Spleen (tissue), 11 donors: ENCODE results near the gene SSBP3. TPM values are rescaled to one million over a fixed set of nuclear protein-coding genes. Genes with fewer than 3 reads are reported as not detected.

Experiments used
- DNase-seq: peaks from one replicate; pipeline ENCODE4 v3.0.0-alpha.2; 2020
- H3K27ac ChIP-seq, 8 donors: fragments of 200-600 bp; sonication (generic) in 7 of 8; 1 replicate in 4 of 8; 2 replicates in 4 of 8; pipeline versions ENCODE4 v1.5.0 to v1.8.0; 2016 to 2021; ENCODE audit warnings: inconsistent platforms in 4 of 8, mild to moderate bottlenecking in 4 of 8, moderate library complexity in 1 of 8
- H3K27me3 ChIP-seq, 7 donors: fragments of 200-600 bp; sonication (generic) in 6 of 7; replicated peaks in 1 of 7; 1 replicate in 4 of 7; 2 replicates in 3 of 7; pipeline versions ENCODE4 v1.5.0 to v1.8.0; 2016 to 2021; ENCODE audit warnings: inconsistent platforms in 3 of 7, mild to moderate bottlenecking in 1 of 7
- H3K36me3 ChIP-seq, 6 donors: fragments of 200-600 bp; sonication (generic) in 5 of 6; 1 replicate in 4 of 6; 2 replicates in 2 of 6; pipeline versions ENCODE4 v1.5.0 to v1.8.0; 2016 to 2021; ENCODE audit warnings: inconsistent platforms in 2 of 6
- H3K4me1 ChIP-seq, 6 donors: fragments of 200-600 bp; sonication (generic) in 5 of 6; 1 replicate in 3 of 6; 2 replicates in 3 of 6; pipeline versions ENCODE4 v1.5.0 to v1.8.0; 2016 to 2021; ENCODE audit warnings: inconsistent platforms in 3 of 6
- H3K4me3 ChIP-seq, 8 donors: fragments of 200-600 bp; sonication (generic) in 7 of 8; 1 replicate in 4 of 8; 2 replicates in 4 of 8; pipeline versions ENCODE4 v1.5.0 to v1.8.0; 2016 to 2021; ENCODE audit warnings: inconsistent platforms in 4 of 8, mild to moderate bottlenecking in 4 of 8, moderate library complexity in 2 of 8
- H3K9me3 ChIP-seq, 8 donors: fragments of 200-600 bp; sonication (generic) in 7 of 8; 1 replicate in 4 of 8; 2 replicates in 4 of 8; pipeline versions ENCODE4 v1.5.0 to v1.8.0; 2016 to 2021; ENCODE audit warnings: inconsistent platforms in 4 of 8
- POLR2A ChIP-seq, 3 donors: fragments of 450-650 bp; IDR thresholded peaks; one replicate each; pipeline ENCODE4 v1.5.1; 2017; ENCODE audit warnings: antibody characterized with exemption in 3 of 3, mild to moderate bottlenecking in 1 of 3
- POLR2AphosphoS5 ChIP-seq, 3 donors: sonication (generic); formaldehyde crosslinking; IDR thresholded peaks; one replicate each; pipeline ENCODE4 v1.5.1; 2017; ENCODE audit warnings: antibody characterized with exemption in 3 of 3
- WGBS, 5 donors: extraction: QIAGEN DNeasy Blood & Tissue Kit in 3 of 5; methylation state at CpG; one replicate each; pipeline versions ENCODE4 v1.1.5 to v1.1.7; 2013 to 2018; 5-methylcytosine and 5-hydroxymethylcytosine counted together
- intact Hi-C: fragments of 100-400 bp; cut with DNase I; formaldehyde crosslinking; loops from one replicate; pipeline ENCODE4 v1.15.0; 2023; ENCODE audit warnings: low total_unique reads
- polyA plus RNA-seq, 3 donors: library from polyadenylated mRNA; stranded (reverse); fragments of 200-250 nt; gene quantifications; one replicate each; pipeline ENCODE4 v1.2.1, GENCODE V29; 2013
- total RNA-seq, 7 donors: library from RNA; depleted of rRNA in 3 of 7; stranded (reverse); fragments of >200 nt in 3 of 7; fragmentation: NEBNext Ultra II Directional in 4 of 7; extraction: Animal tissue kit (Norgen Biotek cat#: 25700) in 4 of 7; gene quantifications; one replicate each; pipeline versions ENCODE4 v1.1.0 to v1.2.1, GENCODE V29; 2016 to 2021
- TF ChIP-seq, protein P1 (sequence below), 11 experiments: fragments of 200-600 bp in 7 of 11; fragments of 450-650 bp in 4 of 11; sonication (generic) in 4 of 11; IDR thresholded peaks in 8 of 11; conservative IDR thresholded peaks in 3 of 11; 1 replicate in 7 of 11; 2 replicates in 4 of 11; pipeline versions ENCODE4 v1.4.0 to v1.8.0; 2016 to 2021; ENCODE audit warnings: antibody characterized with exemption in 11 of 11, inconsistent platforms in 4 of 11, mild to moderate bottlenecking in 1 of 11
- donor health status: healthy with polysubstance abuse.
- donor health status: DM: no; HTN: no; CAD: no; lungs with moderate emphysema.
- donor health status: DM: no; HTN: no; CAD: no.
- donor health status: Bipolar disorder and iron deficiency.
- donor health status: healthy.
- donor health status: DM: no; HTN: no; CAD: no.
- donor health status: DM: yes; HTN: yes; CAD: no.

Gene SSBP3
- total and polyA plus RNA-seq, 10 donors, result 14.4 to 73.5 (median 26.3) TPM

DNA sequence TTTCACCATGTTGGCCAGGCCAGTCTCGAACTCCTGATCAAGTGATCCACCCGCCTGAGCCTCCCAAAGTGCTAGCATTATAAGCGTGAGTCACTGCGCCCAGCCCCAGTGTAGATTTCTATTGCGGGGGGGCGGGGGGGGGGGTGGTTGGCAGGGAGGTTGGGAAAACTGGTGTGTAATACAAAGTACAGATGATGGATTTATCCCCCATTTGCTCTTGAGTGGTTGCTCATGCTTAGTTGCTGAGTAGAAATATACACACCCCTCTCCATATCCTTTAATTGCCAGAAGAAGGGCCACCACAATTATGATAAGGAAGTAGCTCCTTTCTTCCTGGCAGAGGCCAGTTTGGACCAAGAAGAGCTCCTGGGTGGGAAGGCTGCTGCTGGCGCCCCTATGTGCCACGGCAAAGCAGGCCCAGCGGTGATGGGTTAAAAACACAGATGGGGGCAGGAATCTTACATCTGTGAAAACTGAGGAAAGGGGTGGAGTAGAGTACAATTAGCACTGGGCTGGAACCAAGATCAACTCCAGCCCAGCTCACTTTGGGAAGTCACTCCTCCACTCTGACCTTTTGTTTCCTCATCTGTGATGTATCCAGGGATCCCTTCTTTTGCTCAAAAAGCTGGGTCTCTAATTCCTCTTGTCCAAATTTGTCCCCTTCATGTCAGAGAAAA lies 151.0 kb downstream of the SSBP3 start:
- H3K36me3 ChIP-seq, result peaks cover 0 to 29% (median 0%) of the 10 kb centered on the region in 6 donors
- H3K27me3 ChIP-seq, result no peaks in the 10 kb centered on the region
- H3K9me3 ChIP-seq, result no peaks in the 10 kb centered on the region
- TF ChIP-seq POLR2AphosphoS5 (IDR thresholded peaks at IDR 0.05) (no peak), POLR2A (IDR thresholded peaks at IDR 0.05) (no peak)
- TF ChIP-seq, protein P1, sequence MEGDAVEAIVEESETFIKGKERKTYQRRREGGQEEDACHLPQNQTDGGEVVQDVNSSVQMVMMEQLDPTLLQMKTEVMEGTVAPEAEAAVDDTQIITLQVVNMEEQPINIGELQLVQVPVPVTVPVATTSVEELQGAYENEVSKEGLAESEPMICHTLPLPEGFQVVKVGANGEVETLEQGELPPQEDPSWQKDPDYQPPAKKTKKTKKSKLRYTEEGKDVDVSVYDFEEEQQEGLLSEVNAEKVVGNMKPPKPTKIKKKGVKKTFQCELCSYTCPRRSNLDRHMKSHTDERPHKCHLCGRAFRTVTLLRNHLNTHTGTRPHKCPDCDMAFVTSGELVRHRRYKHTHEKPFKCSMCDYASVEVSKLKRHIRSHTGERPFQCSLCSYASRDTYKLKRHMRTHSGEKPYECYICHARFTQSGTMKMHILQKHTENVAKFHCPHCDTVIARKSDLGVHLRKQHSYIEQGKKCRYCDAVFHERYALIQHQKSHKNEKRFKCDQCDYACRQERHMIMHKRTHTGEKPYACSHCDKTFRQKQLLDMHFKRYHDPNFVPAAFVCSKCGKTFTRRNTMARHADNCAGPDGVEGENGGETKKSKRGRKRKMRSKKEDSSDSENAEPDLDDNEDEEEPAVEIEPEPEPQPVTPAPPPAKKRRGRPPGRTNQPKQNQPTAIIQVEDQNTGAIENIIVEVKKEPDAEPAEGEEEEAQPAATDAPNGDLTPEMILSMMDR (IDR thresholded peaks at IDR 0.05 in 8 of 11, conservative IDR thresholded peaks at IDR 0.05 in 3 of 11), result no peak
- intact Hi-C loops, result no loop called here
- no peak overlapping the region for H3K4me3 ChIP-seq
- H3K27ac ChIP-seq, result no peak overlapping the region
- H3K4me1 ChIP-seq, result peaks cover 0 to 49% (median 23%) of the 10 kb centered on the region in 6 donors
- WGBS, 5 donors, result 88 to 99% (median 93%) methylated on average over 9 of the region's 9 CpGs
- DNase-seq, result no peak

DNA sequence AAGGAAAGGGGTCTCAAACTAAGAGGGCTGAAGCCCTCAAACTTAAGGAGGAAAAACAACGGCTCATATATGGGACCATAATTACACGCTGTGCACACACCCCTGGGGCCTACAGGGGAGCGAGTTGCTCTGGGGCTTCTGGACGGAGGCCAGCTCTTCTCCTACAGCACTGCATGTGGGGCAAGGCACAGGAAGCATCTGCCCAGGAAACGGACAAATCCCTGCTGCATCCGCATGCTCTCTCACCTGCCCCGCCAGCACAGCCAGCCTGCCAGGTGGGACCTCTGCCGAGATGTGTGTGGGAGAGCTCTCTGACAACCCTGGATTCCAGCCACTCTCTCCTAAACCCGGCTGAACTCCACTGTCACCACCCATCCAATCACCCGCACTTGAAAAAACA lies 152.1 kb downstream of the SSBP3 start:
- no peak overlapping the region for H3K4me3 ChIP-seq
- DNase-seq, result no peak

DNA sequence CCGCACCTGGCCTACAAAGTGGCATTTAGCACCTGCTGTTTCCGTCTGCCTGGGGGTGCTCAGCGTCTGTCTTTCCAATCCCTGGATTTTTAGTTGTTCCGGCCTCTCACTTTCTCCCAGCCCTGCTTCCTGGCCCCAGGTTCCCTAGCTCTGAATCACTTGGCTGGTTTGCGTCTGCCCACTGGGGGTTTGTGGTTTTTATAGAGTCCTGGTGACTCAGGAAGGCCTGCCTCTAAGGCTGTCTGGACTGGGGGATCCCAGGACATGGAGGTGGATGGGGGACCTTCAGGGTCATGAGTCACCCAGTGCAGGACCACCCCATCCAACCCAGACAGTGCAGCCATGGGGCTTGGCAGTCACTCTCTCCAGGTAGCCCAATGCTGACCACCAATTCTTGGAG lies 152.7 kb downstream of the SSBP3 start:
- no peak for TF ChIP-seq POLR2A (IDR thresholded peaks at IDR 0.05)
- TF ChIP-seq, protein P1 (IDR thresholded peaks at IDR 0.05 in 8 of 11, conservative IDR thresholded peaks at IDR 0.05 in 3 of 11), result no peak
- TF ChIP-seq POLR2AphosphoS5 (IDR thresholded peaks at IDR 0.05), result no peak

More for the DNA sequence above, 152.1 kb downstream of the SSBP3 start:
- WGBS, 5 donors, result 27 to 42% (median 37%) methylated on average over 8 to 10 of the region's 10 CpGs
- Histone ChIP-seq H3K4me1 (peaks cover 0 to 55% (median 27%) of the 10 kb centered on the region in 6 donors), H3K27ac (no peak overlapping the region), H3K27me3 (no peaks in the 10 kb centered on the region), H3K9me3 (no peaks in the 10 kb centered on the region), H3K36me3 (peaks cover 0 to 30% (median 0%) of the 10 kb centered on the region in 6 donors)
- TF ChIP-seq, protein P1 (IDR thresholded peaks at IDR 0.05 in 8 of 11, conservative IDR thresholded peaks at IDR 0.05 in 3 of 11), result no peak
- peak; percentile 57 to 65 (median 64) for TF ChIP-seq POLR2AphosphoS5 (IDR thresholded peaks at IDR 0.05)
- intact Hi-C loops, result no loop called here

DNA sequence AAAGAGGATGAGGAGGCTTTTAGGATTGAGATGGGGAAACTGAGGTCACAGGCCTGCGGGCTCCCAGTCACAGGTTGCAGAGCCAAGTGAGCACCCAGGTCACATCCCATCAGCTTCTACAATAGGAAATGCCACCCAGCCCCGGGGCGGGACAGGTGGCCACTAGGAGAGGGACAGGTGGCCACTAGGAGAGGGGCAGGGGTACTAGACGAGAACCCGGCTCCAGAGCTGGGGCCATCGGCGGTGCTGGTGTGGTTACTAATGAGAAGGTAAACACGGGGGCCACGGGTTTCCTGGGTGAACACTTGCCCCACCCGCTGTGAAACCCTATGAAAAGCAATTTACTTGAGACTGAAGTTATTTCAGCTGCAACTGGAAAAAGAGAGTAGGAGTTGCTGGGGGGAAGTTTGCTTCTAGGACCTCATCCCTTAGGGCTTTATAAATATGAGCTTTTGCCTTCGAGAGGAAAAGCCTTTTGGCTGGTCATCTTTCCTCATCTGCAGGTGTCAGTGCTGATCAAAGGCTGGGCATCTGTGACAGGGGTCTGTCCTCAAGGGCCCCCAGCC lies 153.7 kb downstream of the SSBP3 start:
- no peaks in the 10 kb centered on the region for H3K9me3 ChIP-seq
- peaks cover 0 to 45% (median 0%) of the 10 kb centered on the region in 6 donors for H3K36me3 ChIP-seq
- H3K4me1 ChIP-seq, result peaks cover 0 to 52% (median 25%) of the 10 kb centered on the region in 6 donors
- DNase-seq, result no peak
- 87 to 96% (median 91%) methylated on average over 11 of the region's 11 CpGs for WGBS, 5 donors
- H3K4me3 ChIP-seq, result no peak overlapping the region
- no peaks in the 10 kb centered on the region for H3K27me3 ChIP-seq
- no peak overlapping the region for H3K27ac ChIP-seq
- TF ChIP-seq POLR2A (IDR thresholded peaks at IDR 0.05) (no peak), POLR2AphosphoS5 (IDR thresholded peaks at IDR 0.05) (no peak)
- TF ChIP-seq, protein P1 (IDR thresholded peaks at IDR 0.05 in 8 of 11, conservative IDR thresholded peaks at IDR 0.05 in 3 of 11), result no peak
- intact Hi-C loops, result no loop called here

More for the DNA sequence above, 152.7 kb downstream of the SSBP3 start:
- Histone ChIP-seq H3K4me1 (peaks cover 0 to 58% (median 25%) of the 10 kb centered on the region in 6 donors), H3K27me3 (no peaks in the 10 kb centered on the region), H3K4me3 (no peak overlapping the region), H3K36me3 (peaks cover 0 to 36% (median 0%) of the 10 kb centered on the region in 6 donors), H3K27ac (no peak overlapping the region), H3K9me3 (no peaks in the 10 kb centered on the region)
- 71 to 83% (median 76%) methylated on average over 5 of the region's 5 CpGs for WGBS, 5 donors
- no peak for DNase-seq
- intact Hi-C loops, result no loop called here
